ENCODE results near the gene NFIA.
"Not testable (repeated sequence)": the region's sequence is repeated elsewhere in the genome, so short reads cannot be mapped to it uniquely, and the experiment has no call there.

The NFIA gene

DNA sequence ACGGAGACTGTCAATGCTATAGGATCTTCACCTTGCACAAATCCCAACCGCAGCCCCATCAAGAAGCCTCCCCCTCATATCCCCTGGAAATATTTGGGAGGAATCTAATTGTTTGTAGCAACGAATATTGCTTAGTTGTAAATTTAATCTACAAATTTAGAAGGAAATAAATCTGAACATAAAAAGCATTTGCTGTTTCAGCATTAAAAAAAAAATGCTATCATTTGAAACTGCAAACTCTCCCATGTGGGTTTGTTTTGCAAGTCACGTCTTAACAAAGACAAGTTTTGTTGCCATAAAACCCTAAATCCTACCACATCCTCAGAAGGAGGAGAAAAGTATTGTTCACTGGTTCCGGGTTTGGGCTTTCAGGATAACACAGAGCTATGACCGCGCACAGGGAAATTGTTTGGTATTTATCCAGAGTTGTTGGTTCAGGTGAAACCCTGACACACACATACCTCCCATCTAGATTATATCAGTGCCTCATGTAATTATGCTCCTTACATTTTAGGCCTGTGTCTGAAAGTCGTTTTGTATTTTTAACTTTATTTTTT, 363.0 kb downstream of the NFIA start:
- in situ Hi-C loops (cut with HindIII; ENCODE audit: low sequenced_read_pairs), result no loop called here

DNA sequence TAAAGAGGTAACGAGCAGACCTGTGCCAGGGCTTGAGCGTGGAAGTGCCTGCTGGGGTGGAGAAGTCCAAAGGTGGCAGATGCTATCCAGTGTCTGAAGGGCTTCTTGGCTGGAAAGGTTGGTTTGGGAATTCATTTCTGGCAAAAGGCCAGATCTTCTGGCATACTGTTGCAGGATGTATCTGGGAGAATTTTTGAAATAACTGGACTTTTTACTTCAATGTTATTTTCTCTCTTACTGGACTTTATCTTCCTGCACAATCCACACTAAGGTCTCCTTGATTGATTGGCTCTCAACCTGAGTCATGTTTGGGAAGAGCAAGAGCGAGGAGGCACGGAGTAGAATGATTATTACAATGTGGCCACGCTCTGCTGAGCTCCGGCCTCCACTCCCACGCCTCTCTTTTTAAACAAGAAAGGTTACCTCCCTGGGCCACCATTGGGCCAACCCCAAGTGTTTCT, 364.2 kb downstream of the NFIA start:
- in situ Hi-C loops (cut with HindIII; ENCODE audit: low sequenced_read_pairs), result no loop called here

DNA sequence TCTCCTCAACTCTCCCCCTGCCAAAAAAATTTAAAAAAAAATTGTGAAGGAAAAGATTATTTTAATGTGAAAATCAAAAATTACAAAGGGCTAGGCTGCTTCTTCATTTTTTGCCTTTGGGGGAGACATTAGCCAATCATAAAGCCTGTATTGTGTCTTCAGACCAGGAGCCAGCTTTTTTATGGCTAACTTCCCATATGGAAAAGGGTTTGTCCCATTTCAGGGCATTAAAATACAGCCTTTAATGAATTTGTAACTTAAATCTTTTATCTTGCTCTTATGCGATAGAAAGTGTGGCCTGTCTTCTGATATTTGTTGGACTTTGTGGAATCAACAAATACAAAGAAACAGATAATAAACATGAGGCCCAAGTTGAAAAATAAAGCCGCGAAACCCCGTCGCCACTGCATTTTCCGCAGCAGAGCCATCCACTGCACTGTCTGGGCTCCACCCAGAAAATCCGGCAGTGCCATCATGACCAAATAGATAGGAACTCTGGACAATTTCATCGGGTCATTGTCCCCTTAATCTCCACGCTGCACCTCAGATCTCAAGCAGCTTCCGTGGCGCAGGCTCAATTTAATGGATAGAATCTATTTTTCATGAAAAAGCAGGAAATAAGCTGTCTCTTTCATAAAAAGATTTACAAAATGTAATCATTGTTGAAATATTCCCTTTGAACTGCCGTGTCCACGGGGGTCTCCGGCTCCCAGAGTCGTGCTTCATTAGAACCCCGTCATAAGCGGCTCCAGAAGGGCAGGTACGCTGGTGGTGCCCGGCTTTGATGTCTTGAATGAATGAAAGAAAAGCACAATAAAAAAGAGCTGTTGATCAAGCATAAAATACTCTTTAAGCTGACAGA, 365.0 kb downstream of the NFIA start:
- in situ Hi-C loops (cut with HindIII; ENCODE audit: low sequenced_read_pairs), result no loop called here

- in situ Hi-C loops (cut with HindIII; ENCODE audit: low sequenced_read_pairs), result no loop called here
Observed at GRCh38 chr1:61447968-61448430, 365.6 kb downstream of the NFIA start.

DNA sequence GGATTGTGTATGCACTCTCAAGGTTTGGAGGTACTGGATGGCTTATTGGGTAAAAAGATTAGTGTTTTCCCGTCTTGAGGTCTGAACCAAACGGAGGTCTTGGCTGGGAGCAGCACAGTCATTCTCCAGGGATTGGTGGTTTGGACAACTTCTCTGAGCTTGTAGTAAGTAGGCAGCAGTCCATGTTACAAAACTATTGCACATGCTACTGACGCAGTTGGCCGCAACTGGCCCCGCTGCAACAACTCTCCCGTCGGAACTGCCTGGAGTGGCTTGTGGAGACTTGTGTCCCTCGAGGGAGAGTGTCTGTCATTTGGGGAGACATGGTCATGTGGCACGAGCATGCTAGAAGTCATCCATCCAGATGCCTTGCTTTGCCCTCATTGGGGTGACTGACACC, 366.6 kb downstream of the NFIA start:
- in situ Hi-C loops (cut with HindIII; ENCODE audit: low sequenced_read_pairs), result no loop called here

DNA sequence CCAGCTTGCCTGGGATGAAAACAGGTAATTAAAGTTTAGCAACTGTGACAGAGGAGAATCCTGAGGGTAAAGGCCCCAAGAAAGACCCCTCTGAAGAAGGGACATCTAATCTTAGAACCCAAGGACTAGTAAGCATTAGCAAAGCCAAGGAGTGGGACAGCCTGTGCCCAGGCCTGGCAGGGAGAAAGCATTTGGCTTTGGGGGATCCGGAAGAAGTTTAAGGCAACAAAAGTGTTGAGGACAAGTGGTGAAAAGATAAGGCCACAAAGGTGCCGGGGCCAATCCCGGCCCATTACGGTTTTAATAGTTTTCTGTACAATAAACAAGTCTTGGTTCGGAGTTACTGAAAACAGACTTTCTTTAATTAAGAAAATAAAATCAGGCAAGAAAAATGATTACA, 367.0 kb downstream of the NFIA start:
- in situ Hi-C loops (cut with HindIII; ENCODE audit: low sequenced_read_pairs), result no loop called here

GRCh38 chr1:61450454-61450853, 368.1 kb downstream of the NFIA start:
- in situ Hi-C loops (cut with HindIII; ENCODE audit: low sequenced_read_pairs), result no loop called here

GRCh38 chr1:61450872-61451571, 368.7 kb downstream of the NFIA start:
- in situ Hi-C loops (cut with HindIII; ENCODE audit: low sequenced_read_pairs), result no loop called here

DNA sequence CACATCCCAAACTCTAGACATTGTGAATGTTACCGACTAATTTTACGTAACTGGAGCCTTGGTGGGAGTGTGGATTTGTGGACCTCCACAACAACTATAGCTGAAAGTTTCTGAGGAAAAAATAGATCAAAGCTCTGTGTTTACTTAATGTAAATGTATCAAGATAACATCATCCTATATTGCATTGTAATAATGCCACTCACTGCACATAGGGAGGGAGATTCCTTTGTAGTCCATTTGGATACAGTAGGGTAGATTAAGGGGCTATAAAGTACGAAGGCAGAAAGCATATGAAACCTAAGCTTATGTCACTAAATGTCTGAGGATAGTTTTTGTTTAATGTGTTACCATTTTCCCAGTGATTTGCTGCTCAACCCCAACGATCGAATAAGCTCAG, 369.2 kb downstream of the NFIA start:
- in situ Hi-C loops (cut with HindIII; ENCODE audit: low sequenced_read_pairs), result no loop called here

GRCh38 chr1:61452176-61453035, 370.0 kb downstream of the NFIA start:
- in situ Hi-C loops (cut with HindIII; ENCODE audit: low sequenced_read_pairs), result no loop called here

DNA sequence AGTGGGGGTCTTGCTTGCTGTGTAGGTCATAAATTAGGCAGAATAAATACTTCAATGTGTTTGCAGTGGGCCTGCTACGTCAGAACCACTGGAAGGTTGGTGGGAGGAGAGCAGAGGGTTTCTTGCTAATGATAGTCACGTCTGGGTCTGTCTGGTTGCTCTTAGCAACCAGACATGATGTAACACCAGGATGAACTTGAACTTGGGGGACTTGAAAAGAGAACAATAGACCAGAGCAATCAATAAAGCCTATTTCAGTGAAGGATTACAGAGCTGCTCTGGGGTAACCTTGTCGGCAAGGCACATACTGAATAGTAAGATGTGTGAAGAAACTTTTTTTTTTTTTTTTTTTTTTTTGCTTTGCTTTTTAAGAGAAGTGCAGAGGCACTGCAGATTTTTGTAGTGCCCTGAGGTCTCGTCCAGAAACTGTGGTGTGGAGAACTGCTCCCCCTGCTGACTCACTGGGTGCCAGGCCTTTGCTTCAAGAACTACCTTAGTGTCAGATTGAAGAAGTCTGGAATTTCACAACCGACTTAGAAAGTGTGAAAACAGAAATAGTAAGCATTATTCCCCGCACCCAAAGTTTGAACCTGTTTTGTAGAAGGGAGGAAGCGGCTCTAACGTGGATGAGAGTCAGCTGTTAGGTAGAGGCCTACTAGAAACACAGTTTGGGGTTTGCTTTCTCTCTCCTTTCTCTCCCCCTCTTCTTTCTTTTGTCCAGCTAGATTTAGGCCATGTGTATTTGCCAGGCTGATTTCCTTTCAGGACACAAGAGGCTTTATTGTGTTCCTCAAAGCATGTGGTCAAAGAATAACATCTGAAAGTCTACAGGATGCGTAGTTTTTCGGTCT, 371.0 kb downstream of the NFIA start:
- in situ Hi-C loops (cut with HindIII; ENCODE audit: low sequenced_read_pairs), result no loop called here

DNA sequence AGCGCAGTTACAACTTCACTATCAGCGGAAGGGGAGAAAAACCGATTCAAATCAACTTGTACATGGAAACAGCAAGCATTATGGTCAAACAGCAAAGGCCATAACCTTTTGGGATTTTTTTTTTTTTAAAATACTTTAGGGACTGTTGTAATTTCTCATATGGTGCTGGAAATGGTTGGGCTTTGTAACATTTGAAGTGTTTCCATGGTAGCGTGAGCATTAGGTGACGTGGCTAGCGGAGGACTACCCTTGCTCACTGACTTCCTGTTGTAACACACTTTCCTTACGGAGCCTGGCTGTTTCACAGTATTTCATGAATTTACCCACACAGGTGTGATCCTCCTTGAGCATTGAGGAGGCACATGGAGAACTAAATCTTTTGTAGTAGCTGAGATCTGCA, 373.0 kb downstream of the NFIA start:
- in situ Hi-C loops (cut with HindIII; ENCODE audit: low sequenced_read_pairs), result no loop called here

- in situ Hi-C loops (cut with HindIII; ENCODE audit: low sequenced_read_pairs), result no loop called here
Observed at GRCh38 chr1:61457526-61458040, 375.2 kb downstream of the NFIA start.

- in situ Hi-C loops (cut with HindIII; ENCODE audit: low sequenced_read_pairs), result no loop called here
Observed at GRCh38 chr1:61459345-61459744, 377.0 kb downstream of the NFIA start.

- in situ Hi-C loops (cut with HindIII; ENCODE audit: low sequenced_read_pairs), result no loop called here
Observed at GRCh38 chr1:61460191-61460590, 377.8 kb downstream of the NFIA start.

- in situ Hi-C loops (cut with HindIII; ENCODE audit: low sequenced_read_pairs), result no loop called here
Observed at GRCh38 chr1:61461406-61462384, 379.3 kb downstream of the NFIA start.

DNA sequence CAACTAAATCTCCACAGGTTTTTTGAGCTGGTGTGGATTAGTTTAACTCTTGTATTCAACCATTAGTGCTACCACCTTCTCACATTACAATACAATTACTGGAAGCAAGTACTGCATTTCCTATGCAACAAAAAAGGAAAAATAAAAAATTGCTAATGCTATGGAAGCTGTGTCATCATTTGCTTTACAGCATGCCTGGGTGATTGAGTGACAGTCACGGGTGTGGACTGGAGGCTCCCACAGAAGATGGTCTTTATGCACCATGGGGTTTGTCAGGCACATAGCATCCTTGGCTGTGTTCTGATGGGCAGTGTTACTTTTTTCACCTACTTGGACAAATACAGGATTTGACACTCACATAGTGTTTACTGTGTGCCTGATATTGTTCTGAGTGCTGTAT, 380.3 kb downstream of the NFIA start:
- in situ Hi-C loops (cut with HindIII; ENCODE audit: low sequenced_read_pairs), result no loop called here

DNA sequence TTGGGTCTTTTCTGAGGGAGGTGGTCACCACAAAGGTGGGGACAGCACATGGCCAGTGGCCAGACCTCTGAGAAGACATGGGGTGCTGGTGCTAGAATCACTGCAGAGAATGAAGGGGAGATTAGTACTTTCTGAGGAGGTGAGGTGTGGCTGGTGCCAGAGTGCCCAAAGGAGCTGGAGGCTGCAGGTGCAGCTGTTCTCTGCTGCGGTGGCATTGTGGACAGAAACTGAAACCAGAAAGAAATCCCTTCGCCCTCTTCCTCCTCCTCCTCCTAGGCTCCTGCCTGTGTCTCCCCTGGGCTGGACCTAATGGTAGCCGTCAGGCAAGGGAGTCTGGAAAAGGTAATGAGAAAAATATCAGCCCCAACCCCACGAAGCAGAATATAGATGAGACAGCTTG, 380.9 kb downstream of the NFIA start:
- in situ Hi-C loops (cut with HindIII; ENCODE audit: low sequenced_read_pairs), result no loop called here

DNA sequence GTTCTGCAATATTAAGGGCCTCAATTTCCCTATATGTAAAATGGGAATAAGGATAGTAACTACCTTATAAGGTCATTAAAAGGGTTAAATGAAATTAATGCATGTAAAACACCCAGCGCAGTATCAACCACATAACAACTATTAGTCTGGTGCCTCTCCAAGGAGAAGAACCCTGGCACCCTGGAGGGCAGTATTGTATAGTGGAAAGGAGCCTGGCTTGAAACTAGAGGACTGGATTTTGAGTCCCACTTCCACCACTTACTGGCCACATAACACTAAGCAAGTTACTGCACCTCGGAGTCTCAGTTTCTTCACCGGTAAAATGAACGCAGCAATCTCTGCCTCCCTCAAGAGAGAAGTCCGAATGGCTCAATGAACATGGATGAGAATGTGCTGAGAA, 385.5 kb downstream of the NFIA start:
- in situ Hi-C loops (cut with HindIII; ENCODE audit: low sequenced_read_pairs), result not testable (repeated sequence)
